ENCODE data around the gene SYP.

DNA sequence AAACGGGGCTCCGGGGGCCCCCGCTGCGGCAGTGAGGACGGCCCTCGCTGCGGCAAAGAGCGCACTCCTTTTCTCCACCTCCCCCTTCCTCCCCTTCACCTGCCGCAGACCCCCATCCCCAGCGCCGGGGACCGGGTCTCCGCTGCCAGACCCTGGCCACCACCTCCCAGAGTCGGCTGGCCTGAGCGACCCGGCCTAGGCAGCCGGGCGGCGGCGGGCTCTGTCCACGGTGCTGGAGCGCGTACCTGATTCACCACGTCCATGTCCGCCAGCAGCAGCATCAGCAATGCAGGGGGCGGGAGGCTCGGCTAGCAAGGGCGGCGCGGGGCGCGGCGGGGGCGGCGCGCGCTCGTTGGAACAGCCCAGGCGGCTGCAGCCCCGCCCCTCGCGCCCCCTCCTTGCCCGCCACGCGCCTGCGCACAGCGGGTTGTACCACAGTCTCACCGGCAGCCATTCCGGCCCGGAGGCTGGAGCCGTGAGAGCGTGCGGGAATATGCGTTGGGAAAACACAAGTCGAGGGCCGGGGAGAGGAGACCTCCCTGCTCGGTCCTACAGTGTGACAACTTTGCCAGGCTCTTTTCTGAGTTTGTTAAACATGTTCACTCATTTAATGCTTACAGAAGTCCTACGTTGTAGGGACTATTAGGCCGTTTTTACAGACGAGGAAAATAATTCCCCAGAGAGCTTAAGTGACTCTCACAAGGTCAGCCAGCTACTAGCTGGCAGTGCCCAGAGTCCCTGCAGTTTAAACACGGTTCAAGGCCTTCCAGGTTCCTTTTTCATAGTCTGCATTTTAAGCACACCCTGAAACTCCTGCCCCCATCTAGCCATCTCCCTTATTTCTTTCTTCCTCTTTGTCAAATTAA, at the start of gene SYP:
- TF ChIP-seq, protein P1, sequence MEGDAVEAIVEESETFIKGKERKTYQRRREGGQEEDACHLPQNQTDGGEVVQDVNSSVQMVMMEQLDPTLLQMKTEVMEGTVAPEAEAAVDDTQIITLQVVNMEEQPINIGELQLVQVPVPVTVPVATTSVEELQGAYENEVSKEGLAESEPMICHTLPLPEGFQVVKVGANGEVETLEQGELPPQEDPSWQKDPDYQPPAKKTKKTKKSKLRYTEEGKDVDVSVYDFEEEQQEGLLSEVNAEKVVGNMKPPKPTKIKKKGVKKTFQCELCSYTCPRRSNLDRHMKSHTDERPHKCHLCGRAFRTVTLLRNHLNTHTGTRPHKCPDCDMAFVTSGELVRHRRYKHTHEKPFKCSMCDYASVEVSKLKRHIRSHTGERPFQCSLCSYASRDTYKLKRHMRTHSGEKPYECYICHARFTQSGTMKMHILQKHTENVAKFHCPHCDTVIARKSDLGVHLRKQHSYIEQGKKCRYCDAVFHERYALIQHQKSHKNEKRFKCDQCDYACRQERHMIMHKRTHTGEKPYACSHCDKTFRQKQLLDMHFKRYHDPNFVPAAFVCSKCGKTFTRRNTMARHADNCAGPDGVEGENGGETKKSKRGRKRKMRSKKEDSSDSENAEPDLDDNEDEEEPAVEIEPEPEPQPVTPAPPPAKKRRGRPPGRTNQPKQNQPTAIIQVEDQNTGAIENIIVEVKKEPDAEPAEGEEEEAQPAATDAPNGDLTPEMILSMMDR (IDR thresholded peaks at IDR 0.05): peak in 1 of 3 experiments; percentile 14
- TF ChIP-seq POLR2A (IDR thresholded peaks at IDR 0.05; ENCODE audit: low read depth): peak; percentile 42
